ENCODE results near the gene TSPEAR. TPM values are rescaled to one million over a fixed set of nuclear protein-coding genes. Genes with fewer than 3 reads are reported as not detected.

Gene TSPEAR
- total RNA-seq, 1 experiment from 2014 or later, result not detected

- Histone ChIP-seq H3K9me3 (ENCODE audit: control insufficient read depth, insufficient read depth, low read depth, low read length) (no peaks in the 10 kb centered on the region), H3K27ac (ENCODE audit: low read length) (no peak overlapping the region), H3K36me3 (ENCODE audit: control insufficient read depth, insufficient read depth, low read length) (no peaks in the 10 kb centered on the region), H3K4me1 (ENCODE audit: control insufficient read depth, insufficient read depth, low read length) (no peaks in the 10 kb centered on the region), H3K4me3 (ENCODE audit: low read depth in 2 of 2, low read length in 2 of 2) (no peak overlapping the region), H3K27me3 (ENCODE audit: control insufficient read depth, insufficient read depth, low read length) (no peaks in the 10 kb centered on the region)
- no TSS peak for BruUV-seq (replicated peaks)
- DNase-seq (ENCODE audit: low read depth, low spot score) (no peak), ATAC-seq (no peak)
- POLR2A ChIA-PET, result no interaction called here
- CTCF ChIA-PET, result no interaction called here
- TF ChIP-seq SIN3A (IDR thresholded peaks at IDR 0.05; ENCODE audit: borderline replicate concordance, insufficient read depth, low read depth, low read length), result no peak
- TF ChIP-seq REST (IDR thresholded peaks at IDR 0.05; ENCODE audit: insufficient read depth in 1 of 2, low read depth in 2 of 2, low read length in 1 of 2), result no peak
- TF ChIP-seq CTCF (IDR thresholded peaks at IDR 0.05), result no peak
- TF ChIP-seq TCF7L2 (IDR thresholded peaks at IDR 0.05; ENCODE audit: low read depth, low read length), result no peak
- TF ChIP-seq POLR2AphosphoS5 (IDR thresholded peaks at IDR 0.05; ENCODE audit: low read depth, low read length), result no peak
- in situ Hi-C loops (cut with HindIII; ENCODE audit: low pct_unique_long_range_greater_than_20kb, low sequenced_read_pairs), result no loop called here
- intact Hi-C loops (cut with micrococcal nuclease; ENCODE audit: unreplicated experiment), result no loop called here
Observed at GRCh38 chr21:44471996-44472395, 239.4 kb downstream of the TSPEAR start.

- ChIA-PET POLR2A (no interaction called here), CTCF (no interaction called here)
- DNase-seq (ENCODE audit: low read depth, low spot score) (no peak), ATAC-seq (no peak)
- Histone ChIP-seq H3K9me3 (ENCODE audit: control insufficient read depth, insufficient read depth, low read depth, low read length) (no peaks in the 10 kb centered on the region), H3K4me3 (ENCODE audit: low read depth in 2 of 2, low read length in 2 of 2) (no peak overlapping the region), H3K36me3 (ENCODE audit: control insufficient read depth, insufficient read depth, low read length) (no peaks in the 10 kb centered on the region), H3K27me3 (ENCODE audit: control insufficient read depth, insufficient read depth, low read length) (no peaks in the 10 kb centered on the region), H3K4me1 (ENCODE audit: control insufficient read depth, insufficient read depth, low read length) (no peaks in the 10 kb centered on the region), H3K27ac (ENCODE audit: low read length) (no peak overlapping the region)
- in situ Hi-C loops (cut with HindIII; ENCODE audit: low pct_unique_long_range_greater_than_20kb, low sequenced_read_pairs), result no loop called here
- BruUV-seq (replicated peaks), result no TSS peak
- intact Hi-C loops (cut with micrococcal nuclease; ENCODE audit: unreplicated experiment), result no loop called here
- TF ChIP-seq POLR2AphosphoS5 (IDR thresholded peaks at IDR 0.05; ENCODE audit: low read depth, low read length) (no peak), CTCF (IDR thresholded peaks at IDR 0.05) (no peak), REST (IDR thresholded peaks at IDR 0.05; ENCODE audit: insufficient read depth in 1 of 2, low read depth in 2 of 2, low read length in 1 of 2) (no peak), SIN3A (IDR thresholded peaks at IDR 0.05; ENCODE audit: borderline replicate concordance, insufficient read depth, low read depth, low read length) (no peak), TCF7L2 (IDR thresholded peaks at IDR 0.05; ENCODE audit: low read depth, low read length) (no peak)
Observed at GRCh38 chr21:44471341-44471740, 240.0 kb downstream of the TSPEAR start.
